Cardiac fibroblast (primary cell): Measurements from ENCODE around the gene MIEN1.
A peak's percentile ranks its signal among the peaks of the same experiment; 100 is the strongest.

Experiments used
- DNase-seq, 2 donors: peaks; one replicate each; pipeline versions ENCODE4 v3.0.0 to v3.0.0-alpha.2; 2010; ENCODE audit warnings: low read depth in 2 of 2
- H3K4me3 ChIP-seq, 2 donors: replicated peaks in 1 of 2; 1 replicate in 1 of 2; 2 replicates in 1 of 2; pipeline ENCODE4 v1.5.1; 2011; ENCODE audit warnings: low read depth in 2 of 2, low read length in 2 of 2, mild to moderate bottlenecking in 2 of 2, moderate library complexity in 1 of 2
- TF ChIP-seq, protein P1 (sequence below): IDR thresholded peaks from one replicate; pipeline ENCODE4 v1.5.1; 2011; ENCODE audit warnings: low read depth, mild to moderate bottlenecking, low read length, inconsistent platforms

MIEN1 gene

DNA sequence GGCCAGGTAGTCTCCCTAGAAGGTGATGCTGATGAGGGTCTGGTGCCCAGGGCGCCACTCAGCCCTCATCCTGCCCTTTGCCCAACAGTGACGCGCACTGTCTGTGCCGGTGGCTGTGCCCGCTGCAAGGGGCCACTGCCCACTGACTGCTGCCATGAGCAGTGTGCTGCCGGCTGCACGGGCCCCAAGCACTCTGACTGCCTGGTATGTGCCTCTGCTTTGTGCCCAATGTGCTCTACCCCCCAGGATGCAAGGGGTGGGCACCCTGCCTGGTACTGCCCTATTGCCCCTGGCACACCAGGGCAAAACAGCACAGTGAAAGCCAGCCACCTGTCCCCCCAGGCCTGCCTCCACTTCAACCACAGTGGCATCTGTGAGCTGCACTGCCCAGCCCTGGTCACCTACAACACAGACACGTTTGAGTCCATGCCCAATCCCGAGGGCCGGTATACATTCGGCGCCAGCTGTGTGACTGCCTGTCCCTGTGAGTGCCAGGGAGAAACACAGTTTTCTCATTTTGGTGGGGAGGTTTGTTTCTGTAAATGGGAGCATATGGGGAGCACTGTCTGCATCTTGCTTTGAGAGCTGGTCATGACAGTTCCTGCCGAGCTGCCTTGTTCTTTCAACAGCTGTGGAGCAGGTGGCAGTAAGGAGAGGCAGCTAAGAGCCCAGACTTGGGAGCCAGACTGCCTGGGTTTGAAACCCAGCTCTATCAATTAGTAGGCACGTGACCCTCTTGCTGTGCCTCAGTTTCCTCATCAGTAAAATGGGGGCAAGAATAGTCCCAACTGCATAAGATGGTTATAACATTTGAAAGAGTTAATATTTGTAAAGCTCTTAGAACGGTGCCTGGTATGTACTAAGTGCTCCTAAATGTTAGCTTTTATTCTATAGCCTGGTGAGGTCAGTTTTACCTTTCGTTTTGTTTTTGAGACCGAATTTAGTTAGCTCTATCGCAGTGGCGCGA lies 20.1 kb downstream of the MIEN1 start:
- no peak overlapping the region for H3K4me3 ChIP-seq
- TF ChIP-seq, protein P1, sequence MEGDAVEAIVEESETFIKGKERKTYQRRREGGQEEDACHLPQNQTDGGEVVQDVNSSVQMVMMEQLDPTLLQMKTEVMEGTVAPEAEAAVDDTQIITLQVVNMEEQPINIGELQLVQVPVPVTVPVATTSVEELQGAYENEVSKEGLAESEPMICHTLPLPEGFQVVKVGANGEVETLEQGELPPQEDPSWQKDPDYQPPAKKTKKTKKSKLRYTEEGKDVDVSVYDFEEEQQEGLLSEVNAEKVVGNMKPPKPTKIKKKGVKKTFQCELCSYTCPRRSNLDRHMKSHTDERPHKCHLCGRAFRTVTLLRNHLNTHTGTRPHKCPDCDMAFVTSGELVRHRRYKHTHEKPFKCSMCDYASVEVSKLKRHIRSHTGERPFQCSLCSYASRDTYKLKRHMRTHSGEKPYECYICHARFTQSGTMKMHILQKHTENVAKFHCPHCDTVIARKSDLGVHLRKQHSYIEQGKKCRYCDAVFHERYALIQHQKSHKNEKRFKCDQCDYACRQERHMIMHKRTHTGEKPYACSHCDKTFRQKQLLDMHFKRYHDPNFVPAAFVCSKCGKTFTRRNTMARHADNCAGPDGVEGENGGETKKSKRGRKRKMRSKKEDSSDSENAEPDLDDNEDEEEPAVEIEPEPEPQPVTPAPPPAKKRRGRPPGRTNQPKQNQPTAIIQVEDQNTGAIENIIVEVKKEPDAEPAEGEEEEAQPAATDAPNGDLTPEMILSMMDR = no peak
- DNase-seq = no peak

DNA sequence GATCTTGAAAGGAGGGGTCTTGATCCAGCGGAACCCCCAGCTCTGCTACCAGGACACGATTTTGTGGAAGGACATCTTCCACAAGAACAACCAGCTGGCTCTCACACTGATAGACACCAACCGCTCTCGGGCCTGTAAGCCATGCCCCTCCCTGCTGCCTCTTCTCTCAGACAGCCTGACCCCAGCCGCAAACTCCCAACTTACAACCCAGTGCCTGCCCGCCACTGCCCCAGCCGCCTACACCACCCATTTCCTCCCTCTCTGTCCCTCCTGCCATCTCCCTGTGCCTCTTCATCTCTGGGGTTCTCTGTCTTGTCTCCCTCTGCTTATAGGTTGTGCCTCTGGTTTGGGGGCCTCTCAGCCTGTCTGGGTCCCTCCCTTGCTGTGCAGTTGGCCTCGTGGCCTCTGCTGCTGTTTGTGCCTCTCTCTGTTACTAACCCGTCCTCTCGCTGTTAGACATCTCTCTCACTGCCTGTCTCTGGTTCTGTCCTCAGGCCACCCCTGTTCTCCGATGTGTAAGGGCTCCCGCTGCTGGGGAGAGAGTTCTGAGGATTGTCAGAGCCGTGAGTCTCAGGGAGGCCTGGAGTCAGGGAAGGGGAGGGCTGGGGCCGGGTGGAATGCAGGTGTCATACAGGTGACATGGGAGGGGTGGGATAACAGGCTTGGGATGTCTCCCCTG lies 20.9 kb downstream of the MIEN1 start:
- no peak overlapping the region for H3K4me3 ChIP-seq

DNA sequence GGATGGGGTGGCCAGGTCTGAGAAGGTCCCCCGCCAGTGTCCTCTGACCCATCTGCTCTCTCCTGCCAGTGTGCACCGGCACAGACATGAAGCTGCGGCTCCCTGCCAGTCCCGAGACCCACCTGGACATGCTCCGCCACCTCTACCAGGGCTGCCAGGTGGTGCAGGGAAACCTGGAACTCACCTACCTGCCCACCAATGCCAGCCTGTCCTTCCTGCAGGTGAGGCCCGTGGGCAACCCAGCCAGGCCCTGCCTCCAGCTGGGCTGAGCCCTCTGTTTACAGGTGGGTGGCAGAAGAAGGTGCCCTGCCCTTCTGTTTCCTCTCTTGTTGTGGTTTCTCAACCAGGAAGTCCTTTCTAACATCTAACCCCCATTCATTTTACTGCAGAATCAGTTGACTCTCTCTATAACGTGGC lies 23.4 kb downstream of the MIEN1 start:
- no peak overlapping the region for H3K4me3 ChIP-seq
- TF ChIP-seq, protein P1 = no peak
- DNase-seq = no peak

More for the DNA sequence above, 20.9 kb downstream of the MIEN1 start:
- TF ChIP-seq, protein P1 = no peak
- no peak for DNase-seq

DNA sequence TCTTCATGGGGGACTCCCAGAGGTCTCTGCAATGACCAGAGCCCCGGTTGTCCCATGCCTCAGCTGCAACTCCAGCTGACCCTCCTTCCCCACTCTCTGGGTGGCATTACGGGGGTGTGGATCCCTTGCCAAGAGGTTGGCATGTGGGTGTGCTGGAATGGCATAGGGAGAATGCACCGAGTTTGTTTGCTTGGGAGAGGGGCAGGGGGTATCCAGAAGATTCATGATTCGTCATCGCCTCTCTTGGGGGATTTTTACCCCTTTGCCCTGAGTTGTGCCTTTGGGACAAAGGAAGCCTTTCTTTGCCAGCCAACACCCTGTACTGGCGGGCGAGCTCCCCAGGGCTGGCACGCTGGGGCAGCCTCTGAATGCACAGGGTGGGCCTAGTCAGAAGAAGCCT lies 23.9 kb downstream of the MIEN1 start:
- DNase-seq = no peak
- H3K4me3 ChIP-seq = no peak overlapping the region
- TF ChIP-seq, protein P1 = no peak

DNA sequence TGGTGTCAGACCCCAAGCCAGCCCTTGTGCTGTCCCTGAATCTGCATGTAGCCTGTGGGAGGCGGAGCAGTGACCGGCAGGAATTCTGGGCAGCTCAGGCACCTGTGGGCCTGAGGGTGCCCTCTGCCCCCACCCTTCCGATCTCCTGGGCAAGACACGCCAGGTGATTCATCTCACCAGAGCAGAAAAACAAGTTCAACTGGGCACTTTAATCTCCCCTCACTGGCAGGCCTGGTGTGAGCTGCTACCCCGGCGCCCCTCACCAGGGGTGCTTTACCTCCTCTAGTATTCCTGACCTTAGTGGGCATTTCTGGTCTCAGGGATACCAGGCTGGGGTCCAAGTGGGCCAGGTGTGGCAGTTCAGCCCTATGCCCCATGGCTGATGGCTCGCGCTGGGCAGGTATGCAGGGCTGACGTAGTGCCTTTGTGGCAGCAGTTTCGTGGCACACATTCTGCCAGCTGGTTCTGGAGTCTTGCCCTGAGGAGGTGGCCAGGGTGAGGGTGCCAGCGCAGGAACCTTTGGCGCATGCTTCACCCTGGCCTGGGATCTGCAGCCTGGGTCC lies 24.5 kb downstream of the MIEN1 start:
- no peak for DNase-seq
- no peak overlapping the region for H3K4me3 ChIP-seq
- TF ChIP-seq, protein P1 = no peak

DNA sequence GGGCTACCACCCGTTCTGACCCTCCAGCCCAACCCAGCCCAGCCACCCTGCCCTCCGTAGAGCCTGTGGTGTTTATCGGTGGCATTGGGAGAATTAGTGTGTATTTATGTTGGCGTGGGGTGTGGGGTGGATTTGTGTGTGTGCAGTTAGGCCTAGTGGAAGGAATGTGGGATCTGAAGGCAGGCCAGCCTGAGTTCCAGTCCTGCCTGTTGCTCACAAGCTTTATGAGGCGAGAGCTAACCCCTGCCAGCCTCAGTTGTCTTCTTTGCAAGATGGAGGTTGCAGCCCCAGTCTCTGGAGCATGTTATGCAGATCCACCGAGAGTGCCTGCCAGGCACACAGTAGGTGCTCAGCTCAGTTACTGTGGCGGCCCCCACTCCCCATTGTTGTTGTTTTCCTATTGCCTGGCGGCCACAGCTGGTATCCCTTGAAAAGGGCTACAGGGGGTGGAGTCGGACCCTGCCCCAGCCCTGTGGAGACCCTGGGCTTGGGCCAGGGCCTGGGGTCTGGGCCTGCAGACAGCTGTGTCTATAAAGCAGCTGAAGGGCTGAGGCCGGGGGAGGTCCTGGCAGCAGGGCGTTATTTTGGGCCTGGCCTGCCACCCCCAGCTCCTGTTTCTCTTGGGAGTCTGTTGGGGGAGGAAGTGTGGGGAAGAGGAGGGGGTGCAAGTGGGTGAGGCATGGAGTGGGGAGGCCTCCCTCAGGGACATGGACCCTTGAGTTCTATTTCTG lies 25.3 kb downstream of the MIEN1 start:
- TF ChIP-seq, protein P1 = no peak
- DNase-seq = peak; percentile 23 to 31
- no peak overlapping the region for H3K4me3 ChIP-seq
